K562 (cell line): ENCODE results near the gene MIP. TPM values are rescaled to one million over a fixed set of nuclear protein-coding genes. Genes with fewer than 3 reads are reported as not detected.

Experiments used
- CBFA2T3 ChIP-seq: fragments of 450-650 bp; IDR thresholded peaks from 2 replicates; pipeline ENCODE4 v1.6.1; 2017
- CBX3 ChIP-seq, 2 experiments: IDR thresholded peaks; 1 replicate in 1 of 2; 2 replicates in 1 of 2; pipeline ENCODE4 v1.6.1; 2012; ENCODE audit warnings: inconsistent platforms in 2 of 2, low read length in 2 of 2, borderline replicate concordance in 1 of 2, control low read depth in 1 of 2
- CREM ChIP-seq: IDR thresholded peaks from 2 replicates; pipeline ENCODE4 v1.6.1; 2014; ENCODE audit warnings: antibody characterized with exemption, low read depth
- CXXC5 ChIP-seq: fragments of 250-450 bp; sonication (Bioruptor Pico); IDR thresholded peaks from 2 replicates; pipeline ENCODE4 v1.8.0; 2022; ENCODE audit warnings: inconsistent platforms, mild to moderate bottlenecking, moderate library complexity
- ILF3 ChIP-seq: fragments of 450-650 bp; IDR thresholded peaks from 2 replicates; pipeline ENCODE4 v1.6.1; 2018; ENCODE audit warnings: antibody characterized with exemption, mild to moderate bottlenecking, moderate library complexity, borderline replicate concordance
- LARP7 ChIP-seq: fragments of 450-650 bp; IDR thresholded peaks from 2 replicates; pipeline ENCODE4 v1.6.1; 2016
- LEF1 ChIP-seq: fragments of 450-650 bp; IDR thresholded peaks from 2 replicates; pipeline ENCODE4 v1.6.1; 2016; ENCODE audit warnings: mild to moderate bottlenecking
- MAX ChIP-seq: sonication (generic); formaldehyde crosslinking; IDR thresholded peaks from 2 replicates; pipeline ENCODE4 v1.9.0; 2022; ENCODE audit warnings: mild to moderate bottlenecking, missing genetic modification reagents
- MCM2 ChIP-seq: fragments of 450-650 bp; IDR thresholded peaks from 2 replicates; pipeline ENCODE4 v1.6.1; 2017; ENCODE audit warnings: low read depth, mild to moderate bottlenecking
- POLR2AphosphoS5 ChIP-seq: IDR thresholded peaks from 2 replicates; pipeline ENCODE4 v1.6.1; 2011; ENCODE audit warnings: mild to moderate bottlenecking, low read depth, low read length, moderate library complexity; ENCODE audit not compliant: control insufficient read depth, insufficient read depth
- SMARCA5 ChIP-seq: fragments of 450-650 bp; IDR thresholded peaks from 2 replicates; pipeline ENCODE4 v1.6.1; 2016
- SRSF9 ChIP-seq: fragments of 200-400 bp; formaldehyde crosslinking; IDR thresholded peaks from 2 replicates; pipeline ENCODE4 v1.6.1; 2017; ENCODE audit warnings: low read depth, low read length, borderline replicate concordance
- STAT5A ChIP-seq: IDR thresholded peaks from 2 replicates; pipeline ENCODE4 v1.6.1; 2012; ENCODE audit warnings: low read length, inconsistent platforms, borderline replicate concordance
- TBP ChIP-seq: optimal IDR thresholded peaks from 2 replicates; pipeline ENCODE3; 2011; ENCODE audit warnings: low read depth, low read length, improper control_type of control experiment
- TOE1 ChIP-seq, 2 experiments: fragments of 450-650 bp in 1 of 2; sonication (generic) in 1 of 2; formaldehyde crosslinking in 1 of 2; IDR thresholded peaks; 2 replicates each; pipeline versions ENCODE4 v1.7.1 to v1.8.0; 2016 to 2022; ENCODE audit warnings: borderline replicate concordance in 2 of 2, mild to moderate bottlenecking in 2 of 2, antibody characterized with exemption in 1 of 2, inconsistent platforms in 1 of 2, low read depth in 1 of 2, missing genetic modification reagents in 1 of 2, moderate library complexity in 1 of 2
- U2AF2 ChIP-seq: fragments of 200-400 bp; formaldehyde crosslinking; optimal IDR thresholded peaks from 2 replicates; pipeline ENCODE3; 2017; ENCODE audit warnings: low read depth, mild to moderate bottlenecking, low read length
- ZFP30 ChIP-seq: fragments of 250-450 bp; sonication (Bioruptor Pico); IDR thresholded peaks from 2 replicates; pipeline ENCODE4 v1.8.0; 2022; ENCODE audit warnings: moderate library complexity, mild to moderate bottlenecking, inconsistent platforms, borderline replicate concordance
- ZNF184 ChIP-seq: sonication (generic); formaldehyde crosslinking; IDR thresholded peaks from 2 replicates; pipeline ENCODE4 v1.5.0; 2020; ENCODE audit warnings: missing genetic modification reagents
- ZNF316 ChIP-seq: fragments of 450-650 bp; IDR thresholded peaks from 2 replicates; pipeline ENCODE4 v1.6.1; 2016
- ZNF407 ChIP-seq: fragments of 450-650 bp; IDR thresholded peaks from 2 replicates; pipeline ENCODE4 v1.6.1; 2016; ENCODE audit warnings: low read depth
- polyA plus RNA-seq, 8 experiments: library from polyadenylated mRNA; depleted of rRNA in 4 of 8; stranded (reverse) in 5 of 8; unstranded in 3 of 8; fragments of >200 nt; fragmentation: Nextera tagmentation in 2 of 8; fragmentation: Illumina TruSeq in 1 of 8; extraction: Ambion mirVana in 2 of 8; extraction: Trizol in 1 of 8; gene quantifications; 2 replicates each; pipeline versions ENCODE4 v1.2.1 to v1.2.3, GENCODE V29; 2011 to 2014; ENCODE audit warnings: inconsistent platforms in 1 of 8, missing spikeins in 1 of 8
- total RNA-seq, 7 experiments: library from RNA; depleted of rRNA in 6 of 7; stranded (reverse); fragments of >200 nt in 6 of 7; fragmentation: Illumina TruSeq in 2 of 7; extraction: Trizol in 2 of 7; gene quantifications; 2 replicates each; pipeline versions ENCODE4 v1.2.1 to v1.2.3, GENCODE V29; 2011 to 2021; ENCODE audit warnings: low replicate concordance in 1 of 7
- TF ChIP-seq, protein P1 (sequence below): fragments of 250-450 bp; sonication (Bioruptor Pico); IDR thresholded peaks from 2 replicates; pipeline ENCODE4 v1.6.1; 2021; ENCODE audit warnings: mild to moderate bottlenecking

The MIP gene
- total and polyA plus RNA-seq, 9 of the 15 experiments (the other 6 are each of a cell fraction or from before 2014, with no cell fraction given), result 0.09 to 0.36 (median 0.19) TPM; not detected in 5

DNA sequence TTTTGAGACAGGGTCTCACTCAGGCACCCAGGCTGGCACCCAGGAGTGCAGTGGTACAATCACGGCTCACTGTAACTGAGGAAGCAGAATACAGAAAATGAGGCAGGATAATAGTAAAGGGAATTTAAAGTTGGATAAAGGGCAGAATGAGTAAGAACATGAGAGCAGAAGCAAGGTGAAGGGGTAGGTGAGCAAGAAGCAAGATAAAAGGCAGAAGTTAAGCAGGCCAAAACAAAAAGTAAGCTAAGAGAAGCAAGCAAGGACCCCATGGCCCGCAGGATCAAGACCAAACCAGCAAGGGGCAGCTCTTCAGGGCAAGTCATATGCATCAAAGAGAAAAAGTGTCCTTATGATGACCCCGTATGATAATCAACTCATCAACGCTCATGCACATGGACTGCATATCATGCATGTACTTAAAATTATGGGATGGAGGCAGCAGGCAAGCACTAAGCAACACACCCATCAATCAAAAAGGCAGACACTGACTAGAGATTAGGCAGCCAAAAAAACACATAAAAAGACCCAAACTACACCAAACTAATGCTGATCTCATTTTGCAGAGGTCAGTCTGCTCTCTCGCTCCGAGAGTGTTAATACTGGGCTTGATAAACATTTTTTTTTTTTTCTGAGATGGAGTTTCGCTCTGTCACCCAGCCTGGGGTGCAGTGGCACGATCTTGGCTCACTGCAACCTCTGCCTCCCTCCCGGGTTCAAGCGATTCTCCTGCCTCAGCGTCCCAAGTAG is 16.9 kb downstream of the MIP start (continued):
- TF ChIP-seq LEF1 (peak; percentile 99), ZFP30 (CRISPR knock-in tag) (no peak), CBX3 (IDR thresholded peaks at IDR 0.05; ENCODE audit: borderline replicate concordance in 1 of 2, low read length in 2 of 2) (peak in 1 of 2 experiments; percentile 57; a peak in 1 of 3 replicates), POLR2AphosphoS5 (peak; percentile 41; the same call in 1 of the 2 replicates), TBP (peak; percentile 63), SRSF9 (no peak), ZNF316 (0 out of 2 replicates have a peak, but pooled peaks have one; percentile 5), MAX (CRISPR knock-in tag) (peak; percentile 59; the same call in 1 of the 2 replicates), LARP7 (peak; percentile 75; the same call in 1 of the 2 replicates), MCM2 (no peak), TOE1 (IDR thresholded peaks at IDR 0.05; ENCODE audit: borderline replicate concordance) (no peak; the same call in 1 of the 2 replicates), TOE1 (CRISPR knock-in tag; IDR thresholded peaks at IDR 0.05; ENCODE audit: borderline replicate concordance, low read depth) (no peak), ZNF184 (CRISPR knock-in tag) (no peak), ILF3 (no peak), CREM (peak; percentile 67), ZNF407 (peak; percentile 67; the same call in 1 of the 2 replicates), SMARCA5 (peak; percentile 77), CBFA2T3 (peak; percentile 75), U2AF2 (no peak), CXXC5 (peak; percentile 60), STAT5A (peak; percentile 18; the same call in 1 of the 2 replicates)
- TF ChIP-seq, protein P1, sequence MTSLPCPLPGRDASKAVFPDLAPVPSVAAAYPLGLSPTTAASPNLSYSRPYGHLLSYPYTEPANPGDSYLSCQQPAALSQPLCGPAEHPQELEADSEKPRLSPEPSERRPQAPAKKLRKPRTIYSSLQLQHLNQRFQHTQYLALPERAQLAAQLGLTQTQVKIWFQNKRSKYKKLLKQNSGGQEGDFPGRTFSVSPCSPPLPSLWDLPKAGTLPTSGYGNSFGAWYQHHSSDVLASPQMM, result no peak
